HG02943 (cell line): Measurements from ENCODE around the gene VPS16.
"Not testable (repeated sequence)": the region's sequence is repeated elsewhere in the genome, so short reads cannot be mapped to it uniquely, and the experiment has no call there.

Experiments
- ATAC-seq: cut with Tn5 transposase; IDR thresholded peaks from one replicate; pipeline ENCODE4 v1.9.1; 2021; ENCODE audit warnings: mild to moderate bottlenecking, low read depth, moderate library complexity; ENCODE audit not compliant: unreplicated experiment

The VPS16 gene

GRCh38 chr20:2892376-2892775 is 51.8 kb downstream of the VPS16 start:
- ATAC-seq = no peak

DNA sequence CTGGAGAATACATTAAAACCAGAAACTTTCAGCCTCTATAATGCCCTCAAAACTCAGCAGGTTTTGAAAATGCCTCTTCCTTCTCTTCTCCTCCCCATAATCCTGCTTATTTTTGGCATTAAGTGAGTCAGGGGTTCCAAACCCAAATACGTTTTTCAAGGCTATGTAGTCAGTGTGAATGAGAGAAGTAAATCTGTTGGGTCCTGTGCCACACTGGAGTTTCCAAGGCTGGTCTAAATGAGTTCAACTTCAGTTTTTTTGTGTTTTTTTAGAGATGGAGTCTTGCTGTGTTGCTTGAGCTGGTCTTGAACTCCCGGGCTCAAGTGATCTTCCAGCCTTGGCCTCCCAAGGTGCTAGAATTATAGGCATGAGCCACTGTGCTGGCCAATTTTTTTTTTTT is 53.7 kb downstream of the VPS16 start:
- no peak for ATAC-seq

DNA sequence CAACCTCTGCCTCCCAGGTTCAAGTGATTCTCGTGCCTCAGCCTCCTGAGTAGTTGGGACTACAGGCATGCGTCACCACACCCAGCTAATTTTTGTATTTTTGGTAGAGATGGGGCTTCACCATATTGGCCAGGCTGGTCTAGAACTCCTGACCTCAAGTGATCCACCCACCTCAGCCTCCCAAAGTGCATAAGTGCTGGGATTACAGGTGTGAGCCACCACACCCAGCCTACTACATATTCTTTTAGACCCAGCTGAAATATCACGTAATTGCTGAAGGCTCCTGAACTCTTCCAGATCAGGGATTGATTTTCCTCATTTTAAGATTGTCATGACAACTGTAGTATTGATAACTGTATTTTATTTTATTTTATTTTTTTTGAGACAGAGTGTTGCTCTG is 54.6 kb downstream of the VPS16 start:
- ATAC-seq = not testable (repeated sequence)

DNA sequence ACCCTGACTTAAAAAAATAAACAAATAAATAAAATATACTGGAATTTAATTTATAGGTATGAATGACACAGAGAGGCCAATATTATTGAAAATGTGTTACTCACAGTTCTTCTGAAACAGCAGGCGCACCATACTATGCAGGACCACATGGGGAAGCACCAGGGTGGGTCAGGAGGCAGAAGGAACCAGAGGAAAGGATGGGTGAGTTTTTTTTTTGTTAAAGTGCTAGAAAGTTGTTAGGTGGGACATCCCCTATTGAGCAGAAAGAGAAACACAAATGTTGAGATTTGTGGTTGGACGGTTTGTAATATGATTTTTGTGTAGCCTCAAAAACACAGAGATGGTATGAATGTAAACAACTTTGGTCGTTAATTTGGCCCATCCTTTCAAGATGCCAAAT is 58.7 kb downstream of the VPS16 start:
- no peak for ATAC-seq

DNA sequence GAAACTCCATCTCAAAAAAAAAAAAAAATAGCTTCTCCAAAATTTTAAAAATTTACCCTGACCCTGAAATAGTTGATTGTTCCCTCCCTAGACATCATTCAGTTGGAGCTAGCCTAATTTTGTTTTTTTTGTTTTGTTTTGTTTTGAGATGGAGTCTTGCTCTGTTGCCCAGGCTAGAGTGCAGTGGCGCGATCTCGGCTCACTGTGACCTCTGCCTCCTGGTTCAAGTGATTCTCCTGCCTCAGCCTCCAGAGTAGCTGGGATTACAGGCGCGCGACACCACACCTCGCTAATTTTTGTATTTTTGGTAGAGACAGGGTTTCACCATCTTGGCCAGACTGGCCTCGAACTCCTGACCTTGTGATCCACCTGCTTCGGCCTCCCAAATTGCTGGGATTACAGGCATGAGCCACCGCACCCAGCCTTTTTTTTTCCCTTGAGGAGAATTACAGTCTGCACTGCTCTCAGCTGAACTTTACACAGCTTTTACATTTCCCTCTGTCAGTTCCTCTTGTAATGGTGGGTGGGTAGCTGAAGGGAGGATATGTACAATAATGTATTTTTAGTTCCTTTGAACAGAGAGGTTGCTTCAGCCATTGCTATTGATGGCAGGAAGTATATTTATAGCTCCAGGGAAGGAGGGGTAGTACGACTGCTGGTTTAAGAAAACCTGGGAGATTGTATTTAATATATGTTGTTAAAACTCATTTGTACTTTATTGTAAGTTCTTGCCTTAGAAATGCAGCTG is 60.5 kb downstream of the VPS16 start:
- no peak for ATAC-seq

DNA sequence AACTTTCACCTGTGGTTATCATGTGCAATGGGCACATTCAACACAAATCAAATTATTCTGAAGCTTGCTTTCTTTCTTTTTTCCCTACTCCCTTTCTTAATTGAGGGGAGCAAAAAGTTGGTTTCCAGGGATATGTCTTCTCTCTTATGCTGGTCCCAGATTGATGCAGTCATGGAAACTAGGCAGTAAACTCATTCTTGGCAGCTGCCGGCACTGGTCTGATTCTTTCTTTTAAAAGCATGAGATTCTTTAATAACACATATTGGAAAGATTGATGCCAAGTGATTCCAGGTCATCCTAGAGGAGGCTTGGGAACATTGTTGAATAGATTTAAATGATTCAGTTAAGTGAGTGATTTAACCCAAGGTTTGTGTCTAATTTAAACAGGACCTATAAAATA is 61.7 kb downstream of the VPS16 start:
- no peak for ATAC-seq

- no peak for ATAC-seq
Observed at GRCh38 chr20:2902818-2903217, 62.3 kb downstream of the VPS16 start.

DNA sequence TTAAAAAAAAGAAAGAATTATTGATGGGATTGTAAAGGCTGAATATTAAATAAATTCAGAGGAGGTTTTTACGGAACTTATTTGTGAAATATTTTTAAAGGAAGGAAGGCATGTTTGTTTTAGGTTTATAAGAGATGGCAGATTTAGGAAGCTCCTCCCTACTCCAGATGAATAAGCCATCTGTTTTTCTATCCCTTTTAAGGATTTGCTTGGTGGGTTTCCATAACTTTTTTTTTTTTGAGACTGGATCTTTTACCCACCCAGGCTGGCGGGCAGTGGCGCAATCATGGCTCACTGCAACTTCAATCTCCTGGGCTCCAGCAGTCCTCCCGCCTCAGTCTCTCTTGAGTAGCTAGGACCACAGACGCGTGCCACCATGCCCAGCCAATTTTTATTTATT is 63.1 kb downstream of the VPS16 start:
- no peak for ATAC-seq

DNA sequence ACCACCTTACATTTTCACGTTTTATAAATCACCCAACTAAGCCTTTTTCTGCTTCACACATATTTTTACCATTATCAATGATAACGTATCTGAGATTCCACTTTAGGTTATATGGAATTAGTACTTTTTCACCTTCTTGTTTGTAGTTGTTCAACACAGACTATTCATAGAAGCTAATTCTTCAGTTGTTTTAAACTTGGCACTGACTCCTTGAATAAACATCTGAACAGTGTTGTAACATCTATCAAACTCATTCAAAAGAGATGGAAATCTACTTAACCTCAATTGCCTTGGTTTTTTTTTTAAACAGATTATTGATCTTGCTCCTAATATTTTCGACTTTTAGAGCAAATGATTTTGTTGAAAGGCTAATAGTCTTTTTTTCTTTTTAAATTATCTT is 67.0 kb downstream of the VPS16 start:
- ATAC-seq = no peak

- ATAC-seq = no peak
Observed at GRCh38 chr20:2909953-2910352, 69.4 kb downstream of the VPS16 start.

- no peak for ATAC-seq
Observed at GRCh38 chr20:2911200-2911599, 70.7 kb downstream of the VPS16 start.

- no peak for ATAC-seq
Observed at GRCh38 chr20:2914160-2914559, 73.6 kb downstream of the VPS16 start.
